Left ventricle myocardium inferior (tissue), 1 donor: ENCODE results near the gene PRKG1. TPM values are rescaled to one million over a fixed set of nuclear protein-coding genes. Genes with fewer than 3 reads are reported as not detected.

Experiments used
- DNase-seq: peaks from one replicate; pipeline ENCODE4 v3.0.0-alpha.2; 2020
- H3K27ac ChIP-seq: fragments of 200-600 bp; replicated peaks from 2 replicates; pipeline ENCODE4 v1.8.0; 2021
- H3K27me3 ChIP-seq: fragments of 200-600 bp; 2 replicates; pipeline ENCODE4 v1.8.0; 2021; ENCODE audit warnings: low read depth
- H3K36me3 ChIP-seq: fragments of 200-600 bp; 2 replicates; pipeline ENCODE4 v1.8.0; 2021
- H3K4me1 ChIP-seq: fragments of 200-600 bp; 2 replicates; pipeline ENCODE4 v1.8.0; 2021
- H3K4me3 ChIP-seq: fragments of 200-600 bp; 2 replicates; pipeline ENCODE4 v1.8.0; 2021; ENCODE audit warnings: mild to moderate bottlenecking, moderate library complexity
- H3K9me3 ChIP-seq: fragments of 200-600 bp; replicated peaks from 2 replicates; pipeline ENCODE4 v1.8.0; 2021
- intact Hi-C: fragments of 100-400 bp; cut with micrococcal nuclease; formaldehyde crosslinking; loops from one replicate; pipeline ENCODE4 v1.11.0; 2022
- total RNA-seq: library from RNA; stranded (reverse); fragmentation: NEBNext Ultra II Directional; extraction: Animal tissue kit (Norgen Biotek cat#: 25700); gene quantifications from one replicate; pipeline ENCODE4 v1.2.1, GENCODE V29; 2021
- TF ChIP-seq, protein P1 (sequence below): fragments of 200-600 bp; IDR thresholded peaks from 2 replicates; pipeline ENCODE4 v1.8.0; 2021; ENCODE audit warnings: antibody characterized with exemption, mild to moderate bottlenecking, borderline replicate concordance
- donor health status: DM: no; HTN: yes; CAD: no; lungs with severe emphysema.

Gene PRKG1
- total RNA-seq, 1 donor from 2014 or later, result 38.9 TPM

- H3K36me3 ChIP-seq, result no peaks in the 10 kb centered on the region
- no peak overlapping the region for H3K4me3 ChIP-seq
- H3K9me3 ChIP-seq, result no peaks in the 10 kb centered on the region
- no peak overlapping the region for H3K27ac ChIP-seq
- DNase-seq, result no peak
- H3K27me3 ChIP-seq, result no peaks in the 10 kb centered on the region
- H3K4me1 ChIP-seq, result no peaks in the 10 kb centered on the region
- intact Hi-C loops, result no loop called here
- TF ChIP-seq, protein P1, sequence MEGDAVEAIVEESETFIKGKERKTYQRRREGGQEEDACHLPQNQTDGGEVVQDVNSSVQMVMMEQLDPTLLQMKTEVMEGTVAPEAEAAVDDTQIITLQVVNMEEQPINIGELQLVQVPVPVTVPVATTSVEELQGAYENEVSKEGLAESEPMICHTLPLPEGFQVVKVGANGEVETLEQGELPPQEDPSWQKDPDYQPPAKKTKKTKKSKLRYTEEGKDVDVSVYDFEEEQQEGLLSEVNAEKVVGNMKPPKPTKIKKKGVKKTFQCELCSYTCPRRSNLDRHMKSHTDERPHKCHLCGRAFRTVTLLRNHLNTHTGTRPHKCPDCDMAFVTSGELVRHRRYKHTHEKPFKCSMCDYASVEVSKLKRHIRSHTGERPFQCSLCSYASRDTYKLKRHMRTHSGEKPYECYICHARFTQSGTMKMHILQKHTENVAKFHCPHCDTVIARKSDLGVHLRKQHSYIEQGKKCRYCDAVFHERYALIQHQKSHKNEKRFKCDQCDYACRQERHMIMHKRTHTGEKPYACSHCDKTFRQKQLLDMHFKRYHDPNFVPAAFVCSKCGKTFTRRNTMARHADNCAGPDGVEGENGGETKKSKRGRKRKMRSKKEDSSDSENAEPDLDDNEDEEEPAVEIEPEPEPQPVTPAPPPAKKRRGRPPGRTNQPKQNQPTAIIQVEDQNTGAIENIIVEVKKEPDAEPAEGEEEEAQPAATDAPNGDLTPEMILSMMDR, result no peak
Measured at GRCh38 chr10:51498424-51498823, 424.1 kb downstream of the PRKG1 start.

DNA sequence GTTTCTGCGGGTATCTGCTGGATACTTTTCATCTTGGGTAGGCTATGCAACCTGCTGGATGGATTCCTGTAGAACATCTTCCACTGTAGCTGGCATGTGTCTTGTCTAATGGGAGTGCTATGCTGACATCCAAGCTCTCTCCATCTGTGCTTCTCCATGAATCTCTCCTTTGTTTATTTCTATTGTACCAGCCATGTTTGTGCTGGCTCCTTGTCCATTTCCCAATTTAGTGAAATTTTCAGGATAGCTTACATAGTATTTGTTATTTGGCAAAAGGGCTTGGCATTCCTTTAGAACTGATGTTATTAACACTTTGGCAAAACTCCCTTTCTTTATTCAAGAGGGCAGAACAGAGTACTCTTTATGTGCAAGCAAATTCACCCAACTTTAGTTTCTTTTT is 427.1 kb downstream of the PRKG1 start:
- Histone ChIP-seq H3K4me3 (no peak overlapping the region), H3K4me1 (no peaks in the 10 kb centered on the region), H3K9me3 (no peaks in the 10 kb centered on the region), H3K36me3 (no peaks in the 10 kb centered on the region), H3K27ac (no peak overlapping the region), H3K27me3 (no peaks in the 10 kb centered on the region)
- TF ChIP-seq, protein P1, result no peak
- intact Hi-C loops, result no loop called here
- no peak for DNase-seq

DNA sequence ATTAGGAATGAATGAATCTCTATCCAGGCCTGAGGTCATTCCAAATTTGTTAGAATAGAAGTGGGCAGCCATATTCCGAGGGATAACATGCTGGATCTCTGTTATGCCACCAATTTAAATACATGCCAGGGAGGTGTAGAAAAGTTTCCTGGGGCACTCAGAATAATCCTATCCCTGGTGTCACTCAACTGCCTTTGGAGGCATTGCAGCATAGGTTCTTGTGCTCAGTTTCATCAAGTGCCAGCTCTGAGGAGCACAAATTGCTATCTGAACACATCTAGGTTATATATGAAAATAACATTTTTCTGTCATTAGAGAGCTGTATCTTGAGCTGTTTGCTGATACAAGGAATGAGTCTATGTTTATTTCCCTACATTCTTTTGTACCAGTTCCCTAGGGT is 427.8 kb downstream of the PRKG1 start:
- H3K27me3 ChIP-seq, result no peaks in the 10 kb centered on the region
- no peak overlapping the region for H3K4me3 ChIP-seq
- no peak for DNase-seq
- no peak overlapping the region for H3K27ac ChIP-seq
- TF ChIP-seq, protein P1, result no peak
- intact Hi-C loops, result no loop called here
- no peaks in the 10 kb centered on the region for H3K4me1 ChIP-seq
- peaks cover 4% of the 10 kb centered on the region for H3K9me3 ChIP-seq
- no peaks in the 10 kb centered on the region for H3K36me3 ChIP-seq

DNA sequence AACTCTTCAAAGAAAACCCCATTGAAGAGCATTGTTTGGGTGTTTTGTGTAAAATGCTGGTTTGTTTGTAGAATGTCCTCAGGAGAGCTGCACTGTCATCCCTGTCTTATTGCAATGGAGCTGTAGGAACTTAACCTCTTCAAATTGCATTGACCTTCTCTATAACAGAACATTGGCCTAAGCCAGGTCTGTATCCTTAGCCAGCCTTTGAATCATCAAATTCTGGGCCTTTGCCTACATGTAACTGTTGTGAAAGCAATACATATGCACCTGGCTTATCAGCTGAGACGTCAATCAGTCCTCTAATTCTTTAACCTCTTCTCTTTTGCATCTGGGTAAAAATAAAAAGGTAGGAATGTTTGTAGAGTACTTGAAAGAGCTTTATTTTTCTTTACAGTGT is 429.1 kb downstream of the PRKG1 start:
- TF ChIP-seq, protein P1, result no peak
- Histone ChIP-seq H3K4me3 (no peak overlapping the region), H3K27me3 (no peaks in the 10 kb centered on the region), H3K27ac (no peak overlapping the region), H3K36me3 (no peaks in the 10 kb centered on the region), H3K9me3 (peaks cover 4% of the 10 kb centered on the region), H3K4me1 (peaks cover 4% of the 10 kb centered on the region)
- DNase-seq, result no peak
- intact Hi-C loops, result no loop called here

GRCh38 chr10:51507476-51507875 is 433.2 kb downstream of the PRKG1 start:
- peaks cover 6% of the 10 kb centered on the region for H3K4me1 ChIP-seq
- peaks cover 4% of the 10 kb centered on the region for H3K9me3 ChIP-seq
- intact Hi-C loops, result no loop called here
- no peaks in the 10 kb centered on the region for H3K27me3 ChIP-seq
- no peak for DNase-seq
- no peak overlapping the region for H3K27ac ChIP-seq
- TF ChIP-seq, protein P1, result no peak
- H3K36me3 ChIP-seq, result no peaks in the 10 kb centered on the region
- H3K4me3 ChIP-seq, result no peak overlapping the region

- intact Hi-C loops, result no loop called here
- no peak for DNase-seq
- Histone ChIP-seq H3K27ac (no peak overlapping the region), H3K4me1 (peaks cover 6% of the 10 kb centered on the region), H3K27me3 (no peaks in the 10 kb centered on the region), H3K4me3 (no peak overlapping the region), H3K36me3 (no peaks in the 10 kb centered on the region), H3K9me3 (peaks cover 4% of the 10 kb centered on the region)
- TF ChIP-seq, protein P1, result no peak
Measured at GRCh38 chr10:51508156-51508555, 433.9 kb downstream of the PRKG1 start.
